K562 (cell line): ENCODE measurements around the gene CRLF2. TPM values are rescaled to one million over a fixed set of nuclear protein-coding genes. Genes with fewer than 3 reads are reported as not detected.

Source experiments
- ATAC-seq: fragments of 200-7000 bp; cut with Tn5 transposase; 3 replicates; pipeline ENCODE4 v1.9.1; 2020; ENCODE audit warnings: moderate library complexity
- BruUV-seq: library from RNA; stranded (reverse); fragments of 400-500 nt; replicated peaks from 2 replicates; lab custom pipeline; 2021; lab: Mats Ljungman, UMichigan
- CTCF ChIA-PET: fragments of 300-600 bp; formaldehyde crosslinking; extraction: SDS; loops from one replicate; lab custom pipeline; 2021; ENCODE audit warnings: low intra/inter-chr PET ratio; lab: Yijun Ruan, JAX
- POLR2A ChIA-PET: fragments of 300-600, 350-650 bp; sonication (Branson Sonifier 250); formaldehyde crosslinking; extraction: SDS; loops from one replicate; lab custom pipeline; 2021; ENCODE audit warnings: antibody characterized with exemption, inconsistent platforms; lab: Yijun Ruan, JAX
- DNase-seq, 4 experiments: peaks; one replicate each; pipeline versions ENCODE4 v3.0.0 to v3.0.0-alpha.2; 2011 to 2018; ENCODE audit warnings: low spot score in 3 of 4, mixed read lengths in 3 of 4; ENCODE audit errors: extremely low read depth in 1 of 4
- FAIRE-seq: peaks from 2 replicates; lab custom pipeline; 2011; peaks lifted over from hg19 to GRCh38; lab: Jason Lieb, UNC
- H2AFZ ChIP-seq: 2 replicates; pipeline ENCODE4 v1.6.0; 2011; ENCODE audit warnings: low read depth, low read length, control low read depth, inconsistent platforms
- H3K27ac ChIP-seq: fragments of 200-600 bp; 3 replicates; pipeline ENCODE4 v1.8.0; 2011; ENCODE audit warnings: low read depth, mild to moderate bottlenecking, control low read depth, inconsistent platforms, low read length, moderate library complexity, mixed read lengths; ENCODE audit errors: extremely low read depth
- H3K27me3 ChIP-seq, 2 experiments: fragments of 300-600 bp in 1 of 2; 2 replicates in 1 of 2; 3 replicates in 1 of 2; pipeline versions ENCODE4 v1.6.0 to v1.8.0; 2011; ENCODE audit warnings: inconsistent platforms in 2 of 2, low read length in 2 of 2, mild to moderate bottlenecking in 1 of 2, mixed read lengths in 1 of 2, moderate library complexity in 1 of 2; ENCODE audit not compliant: control insufficient read depth in 2 of 2, insufficient read depth in 2 of 2
- H3K36me3 ChIP-seq: fragments of 300-600 bp; 3 replicates; pipeline ENCODE4 v1.8.0; 2011; ENCODE audit warnings: mild to moderate bottlenecking, low read length, inconsistent platforms; ENCODE audit not compliant: control insufficient read depth, insufficient read depth
- H3K4me1 ChIP-seq, 2 experiments: fragments of 200-600 bp in 1 of 2; replicated peaks in 1 of 2; 2 replicates in 1 of 2; 3 replicates in 1 of 2; pipeline versions ENCODE4 v1.5.1 to v1.8.0; 2011; ENCODE audit warnings: inconsistent platforms in 2 of 2, low read length in 2 of 2, mild to moderate bottlenecking in 1 of 2, mixed read lengths in 1 of 2, moderate library complexity in 1 of 2; ENCODE audit not compliant: control insufficient read depth in 2 of 2, insufficient read depth in 2 of 2
- H3K4me2 ChIP-seq: 2 replicates; pipeline ENCODE4 v1.6.1; 2011; ENCODE audit warnings: low read length, control low read depth, inconsistent platforms, mixed read lengths; ENCODE audit not compliant: insufficient read depth
- H3K4me3 ChIP-seq: fragments of 200-600 bp; sonication (generic), shearing (Covaris generic); 2 replicates; pipeline ENCODE4 v1.5.1; 2016; ENCODE audit warnings: control low read depth, inconsistent platforms
- H3K79me2 ChIP-seq: fragments of 200-600 bp; 3 replicates; pipeline ENCODE4 v1.8.0; 2011; ENCODE audit warnings: low read length, inconsistent platforms; ENCODE audit not compliant: control insufficient read depth, insufficient read depth
- H3K9ac ChIP-seq, 2 experiments: 2 replicates each; pipeline versions ENCODE4 v1.6.0 to v1.6.1; 2011; ENCODE audit warnings: low read depth in 2 of 2, low read length in 2 of 2, control low read depth in 1 of 2, inconsistent platforms in 1 of 2, mild to moderate bottlenecking in 1 of 2, mixed read lengths in 1 of 2; ENCODE audit not compliant: insufficient read depth in 1 of 2
- H3K9me1 ChIP-seq: one replicate; pipeline ENCODE4 v1.6.0; 2011; ENCODE audit warnings: inconsistent platforms, mild to moderate bottlenecking, low read length, moderate library complexity; ENCODE audit not compliant: control insufficient read depth, insufficient read depth
- H3K9me3 ChIP-seq: replicated peaks from 2 replicates; pipeline ENCODE4 v1.5.1; 2011; ENCODE audit warnings: low read depth, low read length, inconsistent platforms; ENCODE audit not compliant: control insufficient read depth, insufficient read depth
- H4K20me1 ChIP-seq: replicated peaks from 2 replicates; pipeline ENCODE4 v1.6.1; 2011; ENCODE audit warnings: low read length, inconsistent platforms, mixed read lengths; ENCODE audit not compliant: control insufficient read depth, insufficient read depth
- ARNT ChIP-seq, 2 experiments: fragments of 450-650 bp; IDR thresholded peaks; 2 replicates each; pipeline ENCODE4 v1.6.1; 2016; ENCODE audit warnings: mild to moderate bottlenecking in 1 of 2
- CBX5 ChIP-seq: IDR thresholded peaks from 2 replicates; pipeline ENCODE4 v1.6.1; 2014; ENCODE audit warnings: low read depth, borderline replicate concordance
- CCNT2 ChIP-seq: IDR thresholded peaks from 2 replicates; pipeline ENCODE4 v1.6.1; 2011; ENCODE audit warnings: borderline replicate concordance, low read depth, mild to moderate bottlenecking, moderate library complexity, mixed read lengths, low read length; ENCODE audit not compliant: insufficient read length; ENCODE audit errors: extremely low read depth
- FOXP4 ChIP-seq: sonication (generic); formaldehyde crosslinking; IDR thresholded peaks from 2 replicates; pipeline ENCODE4 v1.8.0; 2022; ENCODE audit warnings: mild to moderate bottlenecking, missing genetic modification reagents, borderline replicate concordance
- NR2C2 ChIP-seq, 2 experiments: fragments of 200-800 bp in 1 of 2; sonication (Bioruptor generic) in 1 of 2; sonication (generic) in 1 of 2; formaldehyde crosslinking in 1 of 2; IDR thresholded peaks; 2 replicates each; pipeline versions ENCODE4 v1.6.1 to v1.8.0; 2016 to 2022; ENCODE audit warnings: mild to moderate bottlenecking in 1 of 2, missing compliant biosample characterization in 1 of 2, missing genetic modification characterization in 1 of 2, missing genetic modification reagents in 1 of 2
- POLR2AphosphoS2 ChIP-seq: IDR thresholded peaks from 2 replicates; pipeline ENCODE4 v1.6.1; 2012; ENCODE audit warnings: low read length, improper control_type of control experiment
- ZNF24 ChIP-seq: fragments of 450-650 bp; IDR thresholded peaks from 2 replicates; pipeline ENCODE4 v1.6.1; 2016
- ZNF592 ChIP-seq: fragments of 450-650 bp; IDR thresholded peaks from 2 replicates; pipeline ENCODE4 v1.6.1; 2017; ENCODE audit warnings: antibody characterized with exemption, mild to moderate bottlenecking
- WGBS: fragments of 100-300 bp; shearing (Covaris generic); methylation state at CpG from one replicate; pipeline ENCODE4 v1.1.6; 2016; ENCODE audit warnings: low coverage, mixed read lengths; ENCODE audit not compliant: insufficient coverage; ENCODE audit errors: missing lambda C conversion rate; 5-methylcytosine and 5-hydroxymethylcytosine counted together
- in situ Hi-C: fragments of 300-500 bp; cut with MboI; formaldehyde crosslinking; loops from 4 replicates; pipeline ENCODE4 v1.15.0; 2018; ENCODE audit warnings: inconsistent platforms, mixed read lengths
- intact Hi-C: fragments of 100-400 bp; cut with micrococcal nuclease; formaldehyde crosslinking; loops from 2 replicates; pipeline ENCODE4 v1.14.2; 2022
- polyA plus RNA-seq, 8 experiments: library from polyadenylated mRNA; depleted of rRNA in 4 of 8; stranded (reverse) in 5 of 8; unstranded in 3 of 8; fragments of >200 nt; fragmentation: Nextera tagmentation in 2 of 8; fragmentation: Illumina TruSeq in 1 of 8; extraction: Ambion mirVana in 2 of 8; extraction: Trizol in 1 of 8; gene quantifications; 2 replicates each; pipeline versions ENCODE4 v1.2.1 to v1.2.3, GENCODE V29; 2011 to 2014; ENCODE audit warnings: inconsistent platforms in 1 of 8, missing spikeins in 1 of 8
- total RNA-seq, 7 experiments: library from RNA; depleted of rRNA in 6 of 7; stranded (reverse); fragments of >200 nt in 6 of 7; fragmentation: Illumina TruSeq in 2 of 7; extraction: Trizol in 2 of 7; gene quantifications; 2 replicates each; pipeline versions ENCODE4 v1.2.1 to v1.2.3, GENCODE V29; 2011 to 2021; ENCODE audit warnings: low replicate concordance in 1 of 7

The CRLF2 gene
- total and polyA plus RNA-seq, 9 of the 15 experiments (the other 6 are each of a cell fraction or from before 2014, with no cell fraction given) = not detected

- no peak for TF ChIP-seq FOXP4
- no peak for TF ChIP-seq CBX5
- TF ChIP-seq CCNT2 = no peak
Observed at GRCh38 chrX:1207496-1208025, 4.9 kb downstream of the CRLF2 start (continued).

- H3K36me3 ChIP-seq = no peaks in the 10 kb centered on the region
- H3K9me1 ChIP-seq = no peaks in the 10 kb centered on the region
- no peaks in the 10 kb centered on the region for H4K20me1 ChIP-seq
- H3K4me1 ChIP-seq = no peaks in the 10 kb centered on the region
- in situ Hi-C loops = no loop called here
- H3K79me2 ChIP-seq = no peaks in the 10 kb centered on the region
- H3K9me3 ChIP-seq = no peaks in the 10 kb centered on the region; the same call in 1 of the 2 replicates
- CTCF ChIA-PET = no interaction called here
- intact Hi-C loops = no loop called here
- no TSS peak for BruUV-seq
- WGBS = 6% methylated on average over 33 of the region's 33 CpGs
- H2AFZ ChIP-seq = peak overlapping the region; percentile 28; the same call in 1 of the 2 replicates
- ATAC-seq = no peak
- POLR2A ChIA-PET = no interaction called here
- FAIRE-seq = no peak
- H3K27ac ChIP-seq = no peak overlapping the region
- no peak overlapping the region for H3K4me2 ChIP-seq
- peaks cover 0 to 4% of the 10 kb centered on the region in 2 experiments; a peak in 1 of 5 replicates for H3K27me3 ChIP-seq
- no peak overlapping the region for H3K4me3 ChIP-seq
- H3K9ac ChIP-seq = no peak overlapping the region
- DNase-seq = peak in 3 of 4 experiments; percentile 1 to 10 (median 8)
- TF ChIP-seq ARNT (IDR thresholded peaks at IDR 0.05) (peak in 1 of 2 experiments; percentile 95; a peak in 2 of 4 replicates), ZNF24 (no peak), NR2C2 (CRISPR knock-in tag; IDR thresholded peaks at IDR 0.05) (no peak), NR2C2 (tag; IDR thresholded peaks at IDR 0.05) (no peak), POLR2AphosphoS2 (no peak), ZNF592 (no peak)
Observed at GRCh38 chrX:1205681-1206611, 6.5 kb downstream of the CRLF2 start.
